Activated T-cell treated with anti-CD3 and anti-CD28 coated beads, Interleukin-2, amount 50 U/mL, for 72 hours (primary cell): ENCODE results near the gene SMURF1. TPM values are rescaled to one million over a fixed set of nuclear protein-coding genes. Genes with fewer than 3 reads are reported as not detected.

Experiments
- ATAC-seq, 2 donors: fragments of 150-1000 bp; cut with Tn5 transposase; replicated peaks in 1 of 2; 2 replicates each; pipeline ENCODE4 v1.10.0; 2021; ENCODE audit warnings: moderate library complexity in 2 of 2, mild to moderate bottlenecking in 1 of 2
- DNase-seq, 2 donors: peaks; one replicate each; pipeline ENCODE4 v3.0.0; 2021 to 2022; ENCODE audit warnings: mixed read lengths in 1 of 2
- H3K27ac Mint-ChIP-seq: one replicate; pipeline ENCODE4 v1.8.0; 2022; ENCODE audit warnings: mild to moderate bottlenecking, moderate library complexity, mixed read lengths
- H3K27me3 Mint-ChIP-seq: one replicate; pipeline ENCODE4 v1.8.0; 2022; ENCODE audit warnings: low read depth, mixed read lengths
- H3K36me3 Mint-ChIP-seq, 2 donors: one replicate each; pipeline ENCODE4 v1.8.0; 2022; ENCODE audit warnings: mixed read lengths in 2 of 2, mild to moderate bottlenecking in 1 of 2; ENCODE audit not compliant: insufficient read depth in 2 of 2
- H3K4me1 Mint-ChIP-seq: one replicate; pipeline ENCODE4 v1.8.0; 2022; ENCODE audit warnings: low read depth, mixed read lengths
- H3K4me3 Mint-ChIP-seq, 2 donors: one replicate each; pipeline ENCODE4 v1.8.0; 2022; ENCODE audit warnings: mild to moderate bottlenecking in 2 of 2, mixed read lengths in 2 of 2, moderate library complexity in 2 of 2
- H3K9me3 Mint-ChIP-seq, 2 donors: one replicate each; pipeline ENCODE4 v1.8.0; 2022; ENCODE audit warnings: mixed read lengths in 2 of 2
- total RNA-seq, 2 donors: library from RNA; stranded (reverse); gene quantifications; one replicate each; pipeline ENCODE4 v1.2.3, GENCODE V29; 2022

The SMURF1 gene
- total RNA-seq, 2 donors from 2014 or later, result 15.9 to 18.8 TPM

GRCh38 chr7:99124236-99124635, 19.7 kb downstream of the SMURF1 start:
- Mint-ChIP-seq H3K4me3 (no peak overlapping the region), H3K27ac (no peak overlapping the region), H3K36me3 (peaks cover 7 to 9% of the 10 kb centered on the region in 2 donors), H3K9me3 (peaks cover 5 to 7% of the 10 kb centered on the region in 2 donors), H3K4me1 (peaks cover 36% of the 10 kb centered on the region), H3K27me3 (no peaks in the 10 kb centered on the region)
- DNase-seq (no peak), ATAC-seq (no peak)

GRCh38 chr7:99123571-99124033, 20.3 kb downstream of the SMURF1 start:
- Mint-ChIP-seq H3K4me1 (peaks cover 36% of the 10 kb centered on the region), H3K9me3 (peaks cover 5 to 7% of the 10 kb centered on the region in 2 donors), H3K36me3 (peaks cover 7 to 9% of the 10 kb centered on the region in 2 donors), H3K27ac (peak overlapping the region; percentile 80), H3K27me3 (no peaks in the 10 kb centered on the region), H3K4me3 (peak overlapping the region in 1 of 2 donors; percentile 15)
- DNase-seq (no peak), ATAC-seq (no peak)

GRCh38 chr7:99122762-99123161, 21.1 kb downstream of the SMURF1 start:
- no peak for DNase-seq
- no peak overlapping the region for H3K27ac Mint-ChIP-seq
- H3K9me3 Mint-ChIP-seq, result peaks cover 5 to 7% of the 10 kb centered on the region in 2 donors
- ATAC-seq, result no peak
- H3K4me3 Mint-ChIP-seq, result no peak overlapping the region
- H3K36me3 Mint-ChIP-seq, result peaks cover 7 to 9% of the 10 kb centered on the region in 2 donors
- H3K27me3 Mint-ChIP-seq, result no peaks in the 10 kb centered on the region
- H3K4me1 Mint-ChIP-seq, result peaks cover 42% of the 10 kb centered on the region

GRCh38 chr7:99121496-99122021, 22.3 kb downstream of the SMURF1 start:
- Mint-ChIP-seq H3K27me3 (no peaks in the 10 kb centered on the region), H3K9me3 (peaks cover 7% of the 10 kb centered on the region in 2 donors), H3K27ac (no peak overlapping the region)

GRCh38 chr7:99120916-99121315, 23.0 kb downstream of the SMURF1 start:
- Mint-ChIP-seq H3K9me3 (peaks cover 7 to 10% of the 10 kb centered on the region in 2 donors), H3K36me3 (peaks cover 7 to 9% of the 10 kb centered on the region in 2 donors), H3K4me1 (peaks cover 36% of the 10 kb centered on the region), H3K27me3 (no peaks in the 10 kb centered on the region), H3K27ac (no peak overlapping the region), H3K4me3 (no peak overlapping the region)
- ATAC-seq, result no peak
- DNase-seq, result no peak

More at GRCh38 chr7:99121496-99122021, 22.3 kb downstream of the SMURF1 start:
- ATAC-seq (no peak), DNase-seq (no peak)
- peaks cover 7 to 9% of the 10 kb centered on the region in 2 donors for H3K36me3 Mint-ChIP-seq
- no peak overlapping the region for H3K4me3 Mint-ChIP-seq
- H3K4me1 Mint-ChIP-seq, result peaks cover 37% of the 10 kb centered on the region

- no peaks in the 10 kb centered on the region for H3K27me3 Mint-ChIP-seq
- DNase-seq (no peak), ATAC-seq (no peak)
- peaks cover 7 to 10% of the 10 kb centered on the region in 2 donors for H3K9me3 Mint-ChIP-seq
- no peak overlapping the region for H3K4me3 Mint-ChIP-seq
- H3K4me1 Mint-ChIP-seq, result peaks cover 35% of the 10 kb centered on the region
- peaks cover 7 to 9% of the 10 kb centered on the region in 2 donors for H3K36me3 Mint-ChIP-seq
- H3K27ac Mint-ChIP-seq, result no peak overlapping the region
Measured at GRCh38 chr7:99120501-99120900, 23.4 kb downstream of the SMURF1 start.

- H3K36me3 Mint-ChIP-seq, result peaks cover 8 to 9% of the 10 kb centered on the region in 2 donors
- H3K4me3 Mint-ChIP-seq, result no peak overlapping the region
- ATAC-seq (no peak), DNase-seq (no peak)
- no peak overlapping the region for H3K27ac Mint-ChIP-seq
- H3K27me3 Mint-ChIP-seq, result no peaks in the 10 kb centered on the region
- H3K9me3 Mint-ChIP-seq, result peaks cover 7 to 12% of the 10 kb centered on the region in 2 donors
- peaks cover 26% of the 10 kb centered on the region for H3K4me1 Mint-ChIP-seq
Measured at GRCh38 chr7:99118077-99118476, 25.8 kb downstream of the SMURF1 start.

GRCh38 chr7:99116144-99116543, 27.8 kb downstream of the SMURF1 start:
- DNase-seq, result no peak
- Mint-ChIP-seq H3K4me3 (no peak overlapping the region), H3K4me1 (peaks cover 44% of the 10 kb centered on the region), H3K9me3 (peaks cover 7 to 12% of the 10 kb centered on the region in 2 donors), H3K36me3 (peaks cover 7 to 10% of the 10 kb centered on the region in 2 donors), H3K27me3 (no peaks in the 10 kb centered on the region), H3K27ac (no peak overlapping the region)
- no peak for ATAC-seq

- no peak for DNase-seq
- Mint-ChIP-seq H3K27ac (no peak overlapping the region), H3K27me3 (no peaks in the 10 kb centered on the region), H3K9me3 (peaks cover 7 to 12% of the 10 kb centered on the region in 2 donors), H3K36me3 (peaks cover 6 to 9% of the 10 kb centered on the region in 2 donors), H3K4me3 (peak overlapping the region in 1 of 2 donors; percentile 10), H3K4me1 (peaks cover 39% of the 10 kb centered on the region)
- ATAC-seq, result peak; percentile 36 to 64
Measured at GRCh38 chr7:99115379-99115778, 28.5 kb downstream of the SMURF1 start.

- no peak overlapping the region for H3K4me3 Mint-ChIP-seq
- no peak for DNase-seq
- peaks cover 1 to 3% of the 10 kb centered on the region in 2 donors for H3K36me3 Mint-ChIP-seq
- peaks cover 2 to 6% of the 10 kb centered on the region in 2 donors for H3K9me3 Mint-ChIP-seq
- H3K27ac Mint-ChIP-seq, result no peak overlapping the region
- peaks cover 53% of the 10 kb centered on the region for H3K4me1 Mint-ChIP-seq
- no peak for ATAC-seq
- no peaks in the 10 kb centered on the region for H3K27me3 Mint-ChIP-seq
Measured at GRCh38 chr7:99112979-99113378, 30.9 kb downstream of the SMURF1 start.

- DNase-seq (no peak), ATAC-seq (peak in 1 of 2 donors; percentile 53)
- Mint-ChIP-seq H3K4me3 (peak overlapping the region in 1 of 2 donors; percentile 24), H3K27ac (peak overlapping the region; percentile 11), H3K36me3 (peaks cover 1 to 3% of the 10 kb centered on the region in 2 donors), H3K27me3 (no peaks in the 10 kb centered on the region), H3K4me1 (peaks cover 61% of the 10 kb centered on the region), H3K9me3 (peaks cover 2 to 6% of the 10 kb centered on the region in 2 donors)
Measured at GRCh38 chr7:99112097-99112496, 31.8 kb downstream of the SMURF1 start.

GRCh38 chr7:99111591-99111990, 32.3 kb downstream of the SMURF1 start:
- Mint-ChIP-seq H3K27ac (no peak overlapping the region), H3K4me3 (no peak overlapping the region), H3K9me3 (peaks cover 0 to 6% of the 10 kb centered on the region in 2 donors), H3K4me1 (peaks cover 66% of the 10 kb centered on the region), H3K36me3 (peaks cover 1 to 3% of the 10 kb centered on the region in 2 donors), H3K27me3 (no peaks in the 10 kb centered on the region)
- no peak for DNase-seq
- ATAC-seq, result no peak

- ATAC-seq, result peak; percentile 52 to 66
- Mint-ChIP-seq H3K36me3 (peaks cover 1 to 3% of the 10 kb centered on the region in 2 donors), H3K27ac (no peak overlapping the region), H3K4me3 (peak overlapping the region; percentile 2 to 15), H3K4me1 (peaks cover 66% of the 10 kb centered on the region), H3K9me3 (no peaks in the 10 kb centered on the region), H3K27me3 (no peaks in the 10 kb centered on the region)
- DNase-seq, result peak in 1 of 2 donors; percentile 8
Measured at GRCh38 chr7:99109108-99110051, 34.5 kb downstream of the SMURF1 start.
